ENCODE results near the gene IFITM1. TPM values are rescaled to one million over a fixed set of nuclear protein-coding genes. Genes with fewer than 3 reads are reported as not detected.
"Not testable (repeated sequence)": the region's sequence is repeated elsewhere in the genome, so short reads cannot be mapped to it uniquely, and the experiment has no call there.

IFITM1 gene
- total and polyA plus RNA-seq, 7 experiments from 2014 or later, result 97.4 to 2,355 (median 365) TPM

DNA sequence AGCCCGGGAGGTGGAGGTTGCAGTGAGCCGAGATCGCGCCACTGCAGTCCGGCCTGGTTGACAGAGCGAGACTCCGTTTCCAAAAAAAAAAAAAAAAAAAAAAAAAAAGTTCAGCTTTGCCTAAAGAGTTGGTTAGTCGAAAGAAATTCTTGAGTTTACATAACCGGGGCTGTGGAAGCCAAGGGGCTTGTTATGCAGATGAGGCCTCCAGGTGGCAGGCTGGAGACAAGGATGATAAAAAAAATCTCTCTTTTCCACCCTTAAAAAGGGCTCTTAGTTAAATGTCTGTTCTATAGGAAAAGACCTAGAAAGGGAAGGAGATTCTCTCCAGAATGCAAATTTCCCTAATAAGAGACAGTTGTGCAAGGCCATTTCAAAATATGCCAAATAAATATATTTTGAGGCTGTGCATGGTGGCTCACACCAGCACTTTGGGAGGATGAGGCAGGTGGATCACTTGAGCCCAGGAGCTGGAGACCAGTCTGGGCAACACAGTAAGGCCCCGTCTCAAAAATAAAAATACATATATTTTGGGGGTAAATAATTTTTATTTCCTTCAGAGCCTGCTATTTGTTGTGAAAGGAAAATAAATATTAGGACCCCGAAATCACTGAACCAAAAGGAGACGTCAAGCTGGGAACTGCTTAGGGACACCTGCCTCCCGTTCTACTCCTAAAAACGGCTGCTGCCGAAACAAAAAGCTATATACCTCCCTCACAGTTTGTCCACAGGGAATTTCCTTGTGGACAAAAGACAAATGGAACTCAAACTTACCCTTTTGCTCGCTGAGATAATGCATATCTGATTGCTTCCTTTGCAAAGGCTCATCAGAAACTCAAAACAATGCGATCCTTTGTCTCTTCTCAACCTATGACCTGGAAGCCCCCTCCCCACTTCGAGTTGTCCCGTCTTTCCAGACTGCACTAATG, 8.7 kb upstream of the IFITM1 start:
- Histone ChIP-seq H3K27ac (ENCODE audit: low read depth, low read length) (peak overlapping the region; percentile 95), H3K9me3 (ENCODE audit: control insufficient read depth in 2 of 3, low read length in 3 of 3) (no peaks in the 10 kb centered on the region), H3K4me3 (ENCODE audit: low read length) (no peak overlapping the region), H3K4me1 (ENCODE audit: control insufficient read depth in 2 of 2, insufficient read depth in 2 of 2, low read length in 2 of 2) (peaks cover 21 to 24% of the 10 kb centered on the region in 2 donors), H3K27me3 (ENCODE audit: control insufficient read depth in 2 of 2, insufficient read depth in 2 of 2, low read length in 2 of 2) (no peaks in the 10 kb centered on the region), H3K36me3 (ENCODE audit: control insufficient read depth in 2 of 3, insufficient read depth in 3 of 3, low read length in 3 of 3) (no peaks in the 10 kb centered on the region)
- DNase-seq (peak in 6 of 9 donors; percentile 62 to 76 (median 70)), ATAC-seq (peak; percentile 44)
- Mint-ChIP-seq H3K27ac (peak overlapping the region; percentile 14 to 97 (median 84)), H3K9me3 (no peaks in the 10 kb centered on the region), H3K4me1 (peaks cover 29 to 61% (median 48%) of the 10 kb centered on the region in 7 donors), H3K4me3 (peak overlapping the region in 7 of 10 donors; percentile 0 to 55 (median 47)), H3K36me3 (peaks cover 0 to 21% (median 8%) of the 10 kb centered on the region in 5 donors), H3K27me3 (peaks cover 0 to 9% (median 0%) of the 10 kb centered on the region in 5 donors)
- intact Hi-C loops (cut with micrococcal nuclease), result loop anchor here in 1 of 2 donors (1.0 to 5.0 kb wide), 8 partner anchors 51 to 202 kb away; partner anchors contain the start of genes PSMD13, RNH1 and SIRT3
- CTCF ChIA-PET, result interaction anchor here (0.6 to 5.0 kb wide), 22 partner anchors 10 to 277 kb away, joined by 3 to 49 read pairs (median 4); partner anchors contain the start of gene PGGHG
- POLR2A ChIA-PET, result interaction anchor here (0.6 to 4.1 kb wide), 18 partner anchors 10 to 144 kb away, joined by 3 to 28 read pairs (median 4); partner anchors contain the start of genes BET1L, IFITM1 and RIC8A

DNA sequence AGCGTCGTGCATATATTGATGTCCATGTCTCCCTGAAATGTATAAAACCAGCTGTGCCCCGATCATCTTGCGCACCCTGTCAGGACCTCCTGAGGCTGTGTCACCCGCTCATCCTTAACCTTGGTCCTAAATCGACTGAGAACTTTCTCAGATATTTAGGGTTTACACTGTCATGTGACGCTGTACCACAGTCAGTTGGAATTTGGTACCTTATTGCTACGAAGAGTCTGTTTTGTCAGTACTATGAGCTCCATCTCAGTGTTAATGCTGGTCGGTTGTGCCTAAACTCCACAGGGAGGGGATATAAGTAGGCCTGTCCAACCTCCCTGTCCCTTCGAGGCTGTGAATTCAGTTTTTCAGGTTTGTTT, 8.0 kb upstream of the IFITM1 start:
- Histone ChIP-seq H3K27ac (ENCODE audit: low read depth, low read length) (peak overlapping the region; percentile 95), H3K27me3 (ENCODE audit: control insufficient read depth in 2 of 2, insufficient read depth in 2 of 2, low read length in 2 of 2) (no peaks in the 10 kb centered on the region), H3K4me1 (ENCODE audit: control insufficient read depth in 2 of 2, insufficient read depth in 2 of 2, low read length in 2 of 2) (peaks cover 21% of the 10 kb centered on the region in 2 donors), H3K4me3 (ENCODE audit: low read length) (no peak overlapping the region), H3K36me3 (ENCODE audit: control insufficient read depth in 2 of 3, insufficient read depth in 3 of 3, low read length in 3 of 3) (no peaks in the 10 kb centered on the region), H3K9me3 (ENCODE audit: control insufficient read depth in 2 of 3, low read length in 3 of 3) (no peaks in the 10 kb centered on the region)
- DNase-seq (no peak), ATAC-seq (no peak)
- H3K27me3 Mint-ChIP-seq, result peaks cover 0 to 4% (median 0%) of the 10 kb centered on the region in 5 donors
- ChIA-PET POLR2A (interaction anchor here (0.6 to 4.1 kb wide), 21 partner anchors 8 to 602 kb away, joined by 3 to 28 read pairs (median 4); partner anchors contain the start of genes BET1L, IFITM1, IFITM5 and RIC8A), CTCF (interaction anchor here (0.6 to 5.0 kb wide), 17 partner anchors 10 to 276 kb away, joined by 3 to 49 read pairs (median 5); partner anchors contain the start of gene PGGHG)
- intact Hi-C loops (cut with micrococcal nuclease), result loop anchor here in 1 of 2 donors (1.0 to 5.0 kb wide), 8 partner anchors 50 to 201 kb away; partner anchors contain the start of genes PSMD13, RNH1 and SIRT3
- H3K9me3 Mint-ChIP-seq, result no peaks in the 10 kb centered on the region
- peak overlapping the region; percentile 3 to 97 (median 81) for H3K27ac Mint-ChIP-seq
- H3K4me3 Mint-ChIP-seq, result peak overlapping the region in 6 of 10 donors; percentile 1 to 65 (median 45)
- peaks cover 0 to 21% (median 8%) of the 10 kb centered on the region in 5 donors for H3K36me3 Mint-ChIP-seq
- H3K4me1 Mint-ChIP-seq, result peaks cover 27 to 55% (median 42%) of the 10 kb centered on the region in 7 donors

DNA sequence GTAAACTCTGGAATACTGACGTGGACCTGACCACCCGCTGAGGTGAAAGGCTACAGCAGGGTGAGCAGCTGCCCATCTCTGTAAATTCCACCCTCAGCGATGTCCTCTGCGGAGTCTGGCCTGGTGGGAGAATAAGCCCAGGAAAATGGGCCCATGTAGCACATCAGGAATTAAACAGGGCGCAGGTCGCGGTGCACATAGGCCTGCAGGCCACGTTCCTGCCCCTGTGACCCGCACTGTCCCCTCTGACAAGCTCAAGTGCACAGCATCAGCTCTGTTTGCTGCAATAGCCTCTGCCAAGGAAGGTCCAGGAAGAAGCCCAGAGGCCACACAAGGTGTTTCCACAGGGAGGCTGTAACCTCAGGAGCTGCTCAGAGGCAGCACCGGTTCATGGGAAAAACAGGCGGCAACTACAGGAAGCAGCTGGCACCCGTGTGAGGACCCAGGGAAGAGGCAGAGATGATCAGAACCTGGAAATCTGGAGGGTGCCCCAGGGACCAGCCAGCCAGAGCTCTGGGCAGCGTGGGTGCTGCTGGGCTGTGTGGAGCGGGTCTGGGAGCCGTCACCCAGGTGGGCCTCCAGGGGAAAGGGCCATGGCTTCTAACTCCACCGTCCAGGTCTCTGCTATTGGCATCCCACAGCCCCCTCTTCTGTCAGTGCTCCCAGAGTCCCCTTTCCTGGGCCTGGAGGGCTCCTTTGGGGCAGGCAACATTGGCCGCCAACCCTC, 7.0 kb upstream of the IFITM1 start:
- H3K36me3 Mint-ChIP-seq, result peaks cover 0 to 21% (median 8%) of the 10 kb centered on the region in 5 donors
- Histone ChIP-seq H3K4me1 (ENCODE audit: control insufficient read depth in 2 of 2, insufficient read depth in 2 of 2, low read length in 2 of 2) (peaks cover 21 to 23% of the 10 kb centered on the region in 2 donors), H3K36me3 (ENCODE audit: control insufficient read depth in 2 of 3, insufficient read depth in 3 of 3, low read length in 3 of 3) (no peaks in the 10 kb centered on the region), H3K4me3 (ENCODE audit: low read length) (no peak overlapping the region), H3K9me3 (ENCODE audit: control insufficient read depth in 2 of 3, low read length in 3 of 3) (no peaks in the 10 kb centered on the region), H3K27ac (ENCODE audit: low read depth, low read length) (peak overlapping the region; percentile 95), H3K27me3 (ENCODE audit: control insufficient read depth in 2 of 2, insufficient read depth in 2 of 2, low read length in 2 of 2) (no peaks in the 10 kb centered on the region)
- ChIA-PET POLR2A (interaction anchor here (0.6 to 4.1 kb wide), 22 partner anchors 9 to 601 kb away, joined by 3 to 28 read pairs (median 4); partner anchors contain the start of genes BET1L, IFITM1, IFITM5 and RIC8A), CTCF (interaction anchor here (0.6 to 5.0 kb wide), 9 partner anchors 9 to 211 kb away, joined by 3 to 49 read pairs (median 6); partner anchors contain the start of gene PGGHG)
- H3K27ac Mint-ChIP-seq, result peak overlapping the region in 8 of 9 donors; percentile 82 to 99 (median 96)
- H3K27me3 Mint-ChIP-seq, result no peaks in the 10 kb centered on the region
- ATAC-seq, result no peak
- no peak for DNase-seq
- intact Hi-C loops (cut with micrococcal nuclease), result loop anchor here in 1 of 2 donors (1.0 to 5.0 kb wide), 3 partner anchors 13 to 200 kb away; partner anchors contain the start of genes IFITM3 and RNH1
- H3K4me1 Mint-ChIP-seq, result peaks cover 28 to 55% (median 45%) of the 10 kb centered on the region in 7 donors
- H3K4me3 Mint-ChIP-seq, result peak overlapping the region in 9 of 10 donors; percentile 21 to 97 (median 93)
- no peaks in the 10 kb centered on the region for H3K9me3 Mint-ChIP-seq

DNA sequence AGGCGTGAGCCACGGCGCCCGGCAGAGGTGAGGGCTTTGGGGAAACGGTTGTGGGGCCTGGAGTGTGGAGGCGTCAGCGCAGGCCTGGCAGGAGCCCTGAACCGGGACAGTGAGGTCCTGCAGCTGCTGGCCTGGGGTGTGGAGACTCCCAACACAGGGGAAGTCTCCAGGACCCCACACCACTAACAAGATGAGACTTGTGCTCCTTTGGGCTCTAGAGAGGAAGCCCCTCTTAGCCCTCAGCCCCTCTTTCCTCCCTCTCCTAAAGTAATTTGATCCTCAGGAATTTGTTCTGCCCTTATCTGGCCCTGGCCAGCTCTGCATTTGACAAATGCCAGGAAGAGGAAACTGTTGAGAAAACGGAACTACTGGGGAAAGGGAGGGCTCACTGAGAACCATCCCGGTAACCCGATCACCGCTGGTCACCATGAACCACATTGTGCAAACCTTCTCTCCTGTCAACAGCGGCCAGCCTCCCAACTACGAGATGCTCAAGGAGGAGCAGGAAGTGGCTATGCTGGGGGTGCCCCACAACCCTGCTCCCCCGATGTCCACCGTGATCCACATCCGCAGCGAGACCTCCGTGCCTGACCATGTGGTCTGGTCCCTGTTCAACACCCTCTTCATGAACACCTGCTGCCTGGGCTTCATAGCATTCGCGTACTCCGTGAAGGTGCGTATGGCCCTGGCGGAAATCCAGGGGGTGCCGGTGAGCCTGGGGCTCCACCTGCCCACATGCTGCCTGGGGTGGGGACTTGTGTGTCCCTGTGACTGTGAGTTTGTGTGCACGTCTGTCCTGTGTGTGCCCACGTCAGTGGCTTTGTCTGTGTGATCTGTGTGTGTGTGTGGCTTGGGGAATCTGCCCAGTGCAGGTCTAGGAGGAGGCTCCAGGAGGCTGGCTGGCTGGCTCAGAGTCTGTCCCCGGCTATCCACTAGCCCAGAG, 5.8 kb upstream of the IFITM1 start, which contains the start of gene IFITM2:
Gene IFITM2 (plus strand): TSS at position 51 of the 943 bp plus-strand sequence. CDS start 377 bp downstream, at position 428.
- H3K9me3 ChIP-seq (ENCODE audit: control insufficient read depth in 2 of 3, low read length in 3 of 3); H3K27me3 ChIP-seq (ENCODE audit: control insufficient read depth in 2 of 2, insufficient read depth in 2 of 2, low read length in 2 of 2); H3K36me3 ChIP-seq (ENCODE audit: control insufficient read depth in 2 of 3, insufficient read depth in 3 of 3, low read length in 3 of 3); H3K9me3 Mint-ChIP-seq; H3K27me3 Mint-ChIP-seq: not testable (repeated sequence)
- ChIA-PET CTCF (interaction anchor here (1.9 to 5.0 kb wide), 3 partner anchors 9 to 56 kb away, joined by 10 to 49 read pairs (median 13); no protein-coding TSS in a partner anchor), POLR2A (interaction anchor here (0.8 to 4.1 kb wide), 12 partner anchors 10 to 100 kb away, joined by 3 to 28 read pairs (median 6); partner anchors contain the start of genes IFITM5 and RIC8A)
- Mint-ChIP-seq H3K4me3 (peak within 1 kb of the TSS; percentile 91 to 99 (median 95)), H3K4me1 (peaks cover 30 to 57% (median 48%) of the 10 kb centered on the region in 7 donors), H3K36me3 (peaks cover 0 to 25% (median 8%) of the 10 kb centered on the region in 5 donors), H3K27ac (peak within 1 kb of the TSS; percentile 95 to 99 (median 96))
- Histone ChIP-seq H3K4me3 (ENCODE audit: low read length) (peak within 1 kb of the TSS; percentile 72), H3K27ac (ENCODE audit: low read depth, low read length) (peak within 1 kb of the TSS; percentile 95), H3K4me1 (ENCODE audit: control insufficient read depth in 2 of 2, insufficient read depth in 2 of 2, low read length in 2 of 2) (peaks cover 29 to 36% of the 10 kb centered on the region in 2 donors)
- ATAC-seq (peak; percentile 77), DNase-seq (peak in 8 of 9 donors; percentile 54 to 77 (median 62))
- intact Hi-C loops (cut with micrococcal nuclease), result loop anchor here in 1 of 2 donors (1.0 to 5.0 kb wide), 4 partner anchors 12 to 199 kb away; partner anchors contain the start of genes IFITM3 and RNH1
